GM21825 (cell line): Measurements from ENCODE around the gene SRBD1.

Experiments
- ATAC-seq: cut with Tn5 transposase; IDR thresholded peaks from one replicate; pipeline ENCODE4 v1.9.1; 2021; ENCODE audit warnings: mild to moderate bottlenecking, moderate library complexity; ENCODE audit not compliant: unreplicated experiment

Gene SRBD1

DNA sequence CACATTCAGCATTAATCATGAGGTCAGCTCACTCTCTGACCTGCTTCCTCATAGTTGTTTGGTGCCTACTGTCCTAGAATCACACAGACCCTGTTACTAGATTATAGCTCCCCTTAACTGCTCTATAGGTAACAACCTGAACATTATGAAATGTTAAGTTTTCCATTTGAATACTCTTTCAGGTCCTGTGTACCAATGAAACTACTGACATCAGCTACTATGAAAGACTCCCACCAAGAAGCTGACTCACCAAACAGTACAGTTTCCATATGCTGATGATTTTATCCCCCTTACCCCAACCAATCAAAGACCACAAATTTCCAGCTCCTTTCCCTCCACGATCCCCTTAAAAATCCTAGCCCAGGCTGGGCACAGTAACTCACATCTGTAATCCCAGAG is 56.3 kb downstream of the SRBD1 start:
- no peak for ATAC-seq

DNA sequence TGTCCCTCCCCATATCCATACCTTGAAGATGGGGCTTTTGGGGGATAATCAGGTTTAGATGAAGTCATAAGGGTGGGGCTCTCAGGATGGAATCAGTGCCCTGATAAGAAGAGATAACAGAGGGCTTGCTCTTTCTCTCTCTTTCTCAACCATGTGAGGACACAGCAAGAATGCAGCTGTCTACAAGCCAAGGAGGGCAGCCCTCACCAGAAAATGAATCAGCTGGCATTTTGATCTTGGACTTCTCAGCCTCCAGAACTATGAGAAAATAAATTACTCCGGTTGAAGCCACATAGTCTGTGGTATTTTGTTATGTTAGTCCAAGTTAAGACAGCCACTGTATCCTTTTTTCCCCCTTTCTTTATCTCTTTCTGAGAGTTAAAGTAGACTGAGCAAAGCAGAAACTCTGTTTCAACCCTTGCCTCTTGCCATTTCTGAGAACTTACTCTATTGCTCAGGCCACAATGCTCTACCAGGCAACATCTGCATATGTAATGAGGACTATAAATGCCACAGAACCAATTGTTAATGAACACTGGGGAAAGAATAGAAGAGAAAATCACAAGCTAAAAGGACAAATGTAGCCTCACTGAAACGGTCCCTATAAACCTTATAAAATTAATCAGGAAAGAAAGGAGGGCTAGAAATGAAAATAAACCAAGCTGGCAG is 56.9 kb downstream of the SRBD1 start:
- no peak for ATAC-seq

DNA sequence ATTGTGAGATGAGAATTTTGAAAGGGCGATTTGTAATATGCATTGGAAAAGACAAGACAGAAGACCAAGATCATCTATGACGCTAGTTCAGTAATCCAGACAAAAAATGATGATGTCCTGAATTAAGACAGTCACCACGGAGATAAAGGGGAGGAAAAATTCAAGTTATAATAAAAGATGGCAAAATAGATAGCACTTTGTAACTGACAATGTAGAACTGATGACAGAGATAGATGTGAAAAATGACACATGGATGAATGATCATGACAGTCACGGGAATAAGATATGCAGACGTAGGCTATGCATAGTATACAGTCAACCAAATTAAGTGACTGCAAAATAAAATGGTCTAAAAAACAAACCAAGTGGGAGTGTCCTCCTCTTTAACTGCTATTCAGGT is 59.2 kb downstream of the SRBD1 start:
- no peak for ATAC-seq

DNA sequence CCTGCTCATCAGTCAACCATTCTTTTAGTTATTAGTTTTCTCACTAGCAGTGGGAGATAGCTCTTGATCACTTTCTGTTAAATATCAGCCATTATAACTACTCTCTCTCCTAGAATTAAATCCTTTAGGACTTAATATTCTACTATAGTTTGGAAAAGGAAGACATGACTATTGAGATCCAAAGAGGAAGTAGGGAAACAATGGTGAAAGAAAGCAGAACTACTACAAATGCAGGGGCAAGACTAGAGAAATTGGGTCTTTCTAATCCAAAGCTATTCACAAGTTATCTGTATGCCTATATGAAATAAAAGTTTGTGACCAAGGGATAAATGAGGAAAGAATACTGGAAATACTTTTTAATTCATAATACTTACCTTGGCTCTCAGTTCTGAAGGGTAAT is 65.1 kb downstream of the SRBD1 start:
- no peak for ATAC-seq

DNA sequence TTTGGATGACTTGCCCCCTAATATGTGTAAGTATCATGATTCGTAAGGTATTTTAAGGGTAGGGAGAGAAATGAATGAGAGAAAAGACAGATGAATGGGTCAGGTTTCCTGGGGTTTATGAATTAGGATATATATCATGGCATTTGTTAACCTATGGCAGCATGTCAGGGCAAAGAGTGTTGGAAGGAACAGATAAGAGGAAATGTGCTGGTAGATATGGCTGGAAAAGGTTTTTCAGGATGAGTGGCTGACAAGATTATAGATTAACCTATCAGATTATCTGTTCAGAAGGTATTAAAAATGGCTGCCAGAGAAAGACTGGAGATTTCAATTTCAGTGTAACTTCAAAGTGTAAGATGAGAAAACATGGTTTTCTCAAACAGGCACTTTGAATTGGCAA is 67.8 kb downstream of the SRBD1 start:
- ATAC-seq, result no peak

DNA sequence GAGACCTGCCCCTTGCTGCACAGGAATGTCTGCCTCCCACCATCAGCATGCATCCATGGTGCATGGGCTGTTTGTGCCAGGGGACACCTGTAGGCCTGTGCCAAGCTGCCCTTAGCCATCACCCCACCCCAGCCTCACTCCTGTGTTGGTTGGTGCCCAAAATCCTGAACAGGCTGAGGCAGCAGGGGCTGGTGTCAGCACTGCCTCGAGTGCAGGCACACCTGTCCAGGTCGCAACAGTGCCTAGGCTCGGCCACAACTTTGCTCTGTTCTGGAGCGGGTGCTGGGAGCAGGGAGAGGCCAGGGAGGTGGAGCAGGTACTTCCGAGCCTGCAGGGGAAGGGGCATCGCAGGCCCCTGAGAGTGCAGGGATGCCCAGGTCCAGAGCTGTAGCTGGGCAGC is 69.1 kb downstream of the SRBD1 start:
- no peak for ATAC-seq

DNA sequence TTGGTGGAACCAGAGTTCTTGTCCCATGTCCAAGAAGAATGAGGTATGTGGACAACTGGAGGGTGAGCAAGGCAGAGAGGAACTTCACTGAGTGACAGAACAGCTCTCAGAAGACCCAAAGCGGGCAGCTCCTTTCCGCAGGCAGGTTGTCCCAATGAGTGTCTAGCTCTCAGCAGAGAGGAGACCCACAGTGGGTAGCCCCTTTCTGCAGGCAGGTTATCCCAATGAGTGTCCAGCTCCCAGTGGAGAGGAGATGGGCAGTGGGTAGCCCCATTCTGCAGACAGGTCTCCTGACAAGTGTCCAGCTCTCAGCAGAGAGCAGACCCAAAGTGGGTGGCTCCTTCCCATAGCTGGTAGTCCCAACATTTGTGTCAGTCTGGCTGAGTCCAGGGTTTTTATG is 69.6 kb downstream of the SRBD1 start:
- no peak for ATAC-seq

DNA sequence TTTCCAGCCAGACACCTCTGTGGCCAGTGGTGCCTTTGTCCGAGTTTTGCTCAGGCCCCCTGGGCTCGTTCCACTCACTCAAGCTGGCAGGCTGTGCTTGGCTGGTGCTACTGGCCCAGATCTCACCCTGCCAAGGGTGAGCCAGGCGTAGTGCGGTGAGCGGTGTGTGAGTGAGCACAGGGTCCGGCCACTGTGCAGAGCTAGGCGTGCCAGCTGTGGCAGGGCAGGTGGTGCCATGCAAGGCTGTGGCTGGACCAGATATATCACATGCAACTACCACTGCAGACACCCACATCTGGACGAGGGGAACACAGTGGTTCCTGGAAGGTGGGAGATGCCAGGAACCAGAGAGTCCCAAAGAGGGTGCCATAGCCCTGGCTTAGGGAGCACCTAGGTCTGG is 70.1 kb downstream of the SRBD1 start:
- no peak for ATAC-seq

DNA sequence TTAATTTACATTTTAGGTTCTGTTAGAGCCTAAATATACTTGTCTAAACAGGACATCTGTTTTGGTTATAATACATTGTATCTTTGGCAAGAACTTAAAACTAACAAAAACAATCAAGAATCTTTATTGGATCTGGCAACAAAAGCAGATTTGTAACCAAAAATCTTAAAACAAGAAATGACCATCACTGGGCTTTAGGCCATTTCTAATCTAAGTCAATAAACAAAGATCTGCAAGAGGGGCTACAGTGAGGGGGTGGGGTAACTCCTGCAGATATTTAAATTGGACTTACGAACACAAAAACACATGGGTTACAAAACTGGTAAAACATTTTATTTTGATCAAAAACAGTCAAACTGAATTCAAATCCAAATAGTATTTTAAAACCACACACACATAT is 77.3 kb downstream of the SRBD1 start:
- ATAC-seq, result no peak

DNA sequence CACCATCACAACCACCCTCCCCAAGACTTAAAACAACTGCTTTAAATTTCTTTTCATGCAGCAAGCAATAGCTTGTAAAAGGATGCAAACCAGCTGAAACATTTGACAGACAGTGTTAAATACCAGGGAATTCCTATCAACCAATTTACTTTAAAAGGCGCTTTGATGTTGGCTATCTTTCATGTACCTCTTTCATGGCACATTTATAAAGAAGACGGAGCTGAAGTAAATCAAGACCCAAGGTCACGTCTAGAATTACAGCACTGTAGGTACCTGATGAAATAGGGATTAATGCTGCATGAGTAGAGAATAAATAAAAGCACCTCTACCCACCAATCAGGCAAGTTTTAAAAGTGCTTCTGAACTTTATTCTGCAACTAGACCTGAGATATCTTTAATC is 78.9 kb downstream of the SRBD1 start:
- ATAC-seq, result no peak

DNA sequence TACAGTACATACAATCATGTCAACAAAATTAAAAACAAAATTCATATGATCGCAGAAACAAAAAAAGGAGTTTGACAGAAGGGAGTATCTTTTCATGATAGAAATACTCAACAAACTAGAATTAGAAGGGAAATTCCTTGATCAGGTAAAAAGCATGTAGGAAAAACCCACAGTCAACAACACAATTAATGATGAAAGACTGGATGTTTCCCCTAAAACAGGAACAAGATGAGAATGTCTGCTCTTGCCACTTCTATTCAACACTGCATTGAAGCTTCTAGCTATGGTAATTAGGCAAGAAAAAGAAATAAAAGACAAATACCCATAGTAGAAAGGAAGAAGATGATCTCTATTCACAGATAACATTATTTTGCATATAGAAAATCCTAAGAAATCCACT is 87.1 kb downstream of the SRBD1 start:
- no peak for ATAC-seq

DNA sequence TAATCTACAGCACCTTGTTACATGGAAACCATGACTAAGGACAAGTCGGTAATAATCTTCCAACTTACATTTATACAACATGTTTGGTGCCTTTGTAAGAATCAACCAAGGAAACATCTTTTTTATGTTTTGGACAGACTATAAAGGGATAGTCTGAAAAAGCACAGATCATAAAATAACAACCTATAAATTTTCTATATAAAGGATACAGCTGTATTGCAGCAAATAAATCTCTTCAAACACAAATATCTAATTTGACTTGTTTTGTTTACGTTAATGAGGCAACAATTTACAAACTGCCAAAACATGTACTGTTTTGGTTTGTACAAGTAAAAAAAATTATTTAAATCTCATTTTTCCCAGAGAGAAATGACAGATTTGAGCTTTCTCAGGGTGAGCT is 92.5 kb downstream of the SRBD1 start:
- ATAC-seq, result no peak

DNA sequence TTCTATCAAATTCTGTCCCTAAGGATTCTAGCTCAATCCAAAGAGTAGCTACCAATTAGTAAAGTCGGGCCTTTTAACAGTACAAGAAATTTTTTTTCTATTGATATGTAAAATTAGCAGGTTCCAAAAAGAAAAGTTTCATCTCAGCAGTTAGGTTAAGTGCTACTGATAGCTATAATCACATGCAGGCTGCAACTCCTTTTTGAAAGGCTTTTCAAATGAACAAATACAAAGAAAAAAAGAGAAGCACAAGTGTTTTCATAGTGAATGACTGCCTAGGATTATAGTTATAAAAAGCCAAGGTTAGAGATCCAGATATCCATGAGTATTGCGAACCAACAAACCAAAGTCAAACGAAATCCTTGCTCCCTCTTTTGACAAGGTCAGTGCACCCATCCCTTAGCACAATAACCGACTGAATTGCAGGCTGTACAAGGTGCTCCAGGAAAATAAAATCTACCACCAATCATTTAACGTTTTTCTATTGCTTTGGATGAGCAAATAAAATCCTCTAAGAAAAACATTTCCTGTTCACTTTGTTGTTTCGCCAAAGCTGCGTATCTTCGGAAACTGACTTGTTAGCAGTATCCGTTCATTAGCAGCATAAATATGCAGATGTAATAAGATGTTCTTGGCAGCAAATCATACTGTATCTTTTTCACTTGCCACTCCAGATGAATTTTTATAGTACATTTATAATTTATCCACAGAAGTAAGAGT is 100.2 kb downstream of the SRBD1 start:
- no peak for ATAC-seq

DNA sequence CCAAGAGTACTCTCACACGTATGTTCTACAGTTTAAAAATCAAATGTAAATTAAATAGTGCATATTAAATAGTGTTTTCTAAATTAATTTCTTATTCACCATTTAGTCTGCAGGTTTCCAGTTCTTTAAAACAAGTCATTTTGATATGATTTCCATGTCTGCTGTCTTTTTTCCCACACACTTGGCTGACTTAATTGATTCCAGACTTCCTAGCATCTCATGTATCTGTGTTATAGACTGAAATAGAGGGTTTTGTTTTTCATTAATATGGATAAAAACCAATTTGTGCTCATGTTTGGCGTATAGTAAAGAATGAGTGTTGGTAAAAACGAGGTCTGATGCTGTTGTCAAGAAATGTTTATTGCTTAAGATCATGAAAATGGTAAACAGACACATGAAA is 104.3 kb downstream of the SRBD1 start:
- no peak for ATAC-seq

DNA sequence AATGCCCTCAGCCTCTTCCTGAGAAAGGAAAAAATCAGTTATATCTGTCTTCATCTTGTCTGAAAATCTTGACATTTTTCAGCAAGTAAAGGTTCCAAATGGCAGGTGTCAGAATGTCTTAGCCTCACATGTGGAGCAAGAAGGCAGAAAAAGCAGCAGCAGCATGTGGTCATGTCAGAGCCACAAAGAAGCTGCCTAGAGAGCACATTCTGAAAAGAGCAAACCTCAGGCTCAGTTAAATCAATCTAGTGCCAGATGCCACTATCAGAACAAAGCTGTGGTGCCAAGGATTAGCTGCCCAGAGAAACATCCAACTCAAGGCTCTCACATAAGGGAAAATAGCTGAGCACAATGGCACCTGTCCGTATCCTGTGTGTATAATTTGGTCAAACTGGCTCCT is 105.9 kb downstream of the SRBD1 start:
- ATAC-seq, result no peak

DNA sequence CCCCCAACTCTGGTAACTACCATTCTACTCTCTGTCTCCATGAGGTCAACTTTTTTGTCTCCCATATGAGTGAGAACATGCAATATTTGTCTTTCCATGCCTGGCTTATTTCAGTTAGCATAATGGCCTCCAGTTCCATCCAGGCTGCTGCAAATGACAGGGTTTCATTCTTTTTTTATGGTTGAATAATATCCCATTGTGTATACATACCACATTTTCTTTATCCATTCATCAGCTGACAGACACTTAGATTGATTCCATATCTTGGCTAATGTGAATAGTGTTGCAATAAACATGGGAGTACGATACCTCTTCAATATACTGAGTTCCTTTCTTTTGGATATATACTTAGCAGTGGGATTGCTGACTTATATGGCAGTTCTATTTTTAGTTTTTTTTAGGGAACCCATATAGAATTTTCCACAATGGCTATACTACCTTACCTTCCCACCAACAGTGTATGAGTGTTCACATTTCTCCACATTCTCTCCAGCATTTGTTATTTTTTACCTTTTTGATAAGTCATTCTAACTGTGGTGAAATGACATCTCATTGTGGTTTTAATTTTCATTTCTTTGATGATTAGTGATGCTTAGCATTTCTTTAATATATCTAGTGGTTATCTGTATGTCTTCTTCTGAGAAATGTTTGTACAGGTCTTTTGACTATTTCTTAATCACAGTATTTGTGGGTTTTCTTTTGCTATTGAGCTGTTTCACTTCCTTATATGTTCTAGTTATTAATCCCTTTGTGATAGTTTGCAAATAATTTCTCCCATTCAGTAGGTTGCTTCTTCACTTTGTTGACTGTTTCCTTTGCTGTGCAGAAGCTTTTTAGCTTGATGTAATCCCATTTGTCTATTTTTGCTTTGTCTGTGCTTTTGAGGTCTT is 112.2 kb downstream of the SRBD1 start:
- no peak for ATAC-seq

DNA sequence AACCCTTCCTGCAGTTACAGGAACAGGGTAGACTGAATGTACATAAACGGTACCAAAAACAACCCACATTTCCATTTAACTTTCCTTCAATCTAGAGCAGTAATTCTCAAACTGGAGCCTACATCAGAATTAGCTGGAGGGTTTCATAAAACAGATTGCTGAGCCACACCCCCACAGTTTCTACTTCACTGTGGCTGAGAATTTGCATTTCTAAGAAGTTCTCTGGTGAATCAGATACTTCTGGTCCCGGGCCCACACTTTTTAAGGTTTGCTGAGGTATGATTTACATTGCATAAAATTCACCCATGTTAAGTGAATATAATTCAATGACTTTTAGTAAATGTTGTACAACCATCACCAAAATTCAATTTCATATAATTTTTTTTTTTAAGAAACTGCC is 113.7 kb downstream of the SRBD1 start:
- no peak for ATAC-seq

DNA sequence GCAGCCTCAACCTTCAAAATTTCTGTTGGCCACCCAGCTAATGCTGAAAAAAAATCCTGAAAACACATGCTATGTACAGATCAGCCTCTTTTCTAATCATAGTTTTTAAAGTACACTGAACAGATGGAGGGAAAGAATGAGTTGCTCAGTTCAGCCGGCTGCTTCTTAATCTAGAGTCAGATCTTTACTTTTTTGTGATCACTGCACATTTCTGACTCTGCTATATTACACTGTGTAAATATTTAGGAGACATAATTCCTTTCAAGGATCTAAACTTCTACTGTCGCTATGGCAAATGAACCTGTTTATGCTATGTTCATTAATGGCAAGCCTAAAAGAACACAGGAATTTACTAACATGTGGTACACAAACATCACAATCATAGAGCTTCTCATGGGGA is 114.2 kb downstream of the SRBD1 start:
- no peak for ATAC-seq

DNA sequence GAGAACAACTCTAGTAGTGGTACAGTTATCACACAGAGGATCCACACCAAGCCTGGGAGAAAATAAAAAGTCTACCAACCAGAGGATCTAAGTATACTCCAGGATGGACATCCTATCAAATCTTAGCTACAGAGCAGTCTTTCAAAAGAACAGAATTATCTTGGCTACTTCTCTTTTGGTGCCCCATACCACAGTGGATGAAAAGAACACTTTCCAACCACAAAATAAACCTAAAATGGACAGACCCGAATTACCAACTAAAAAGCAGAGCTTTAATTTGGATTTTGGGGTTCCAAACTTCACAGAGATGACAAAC is 116.1 kb downstream of the SRBD1 start:
- ATAC-seq, result no peak

DNA sequence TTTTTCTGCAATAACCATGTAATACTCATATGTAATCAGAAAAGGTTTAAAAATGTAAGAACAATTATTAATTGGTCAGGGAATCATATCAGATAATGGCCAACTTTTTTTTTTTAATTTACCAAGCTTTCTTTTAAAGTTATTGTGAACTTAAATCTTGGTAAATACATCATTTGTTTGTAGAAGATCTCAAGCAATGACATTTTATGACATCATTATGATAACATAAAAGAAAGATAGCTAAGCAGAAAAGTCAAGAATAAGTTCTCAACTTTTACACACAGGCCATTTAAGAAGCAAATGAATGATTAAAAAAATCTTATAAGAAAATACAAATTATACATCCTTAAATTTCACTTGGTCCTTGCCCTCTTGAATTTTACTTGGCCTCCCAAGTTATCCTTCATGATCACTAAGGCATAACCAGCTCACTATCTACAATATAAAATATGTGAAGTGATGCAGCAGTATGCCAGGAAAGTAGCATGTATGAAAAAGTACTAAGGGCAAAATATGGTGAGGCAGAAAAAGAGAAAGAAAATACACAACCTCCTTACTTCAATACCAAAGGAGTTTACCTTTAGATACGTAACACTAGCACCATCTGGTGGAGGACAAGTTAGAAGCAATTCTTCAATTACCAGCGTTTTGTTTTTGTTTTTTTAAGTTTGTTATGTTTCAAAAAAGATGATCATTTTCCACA is 116.6 kb downstream of the SRBD1 start:
- no peak for ATAC-seq

DNA sequence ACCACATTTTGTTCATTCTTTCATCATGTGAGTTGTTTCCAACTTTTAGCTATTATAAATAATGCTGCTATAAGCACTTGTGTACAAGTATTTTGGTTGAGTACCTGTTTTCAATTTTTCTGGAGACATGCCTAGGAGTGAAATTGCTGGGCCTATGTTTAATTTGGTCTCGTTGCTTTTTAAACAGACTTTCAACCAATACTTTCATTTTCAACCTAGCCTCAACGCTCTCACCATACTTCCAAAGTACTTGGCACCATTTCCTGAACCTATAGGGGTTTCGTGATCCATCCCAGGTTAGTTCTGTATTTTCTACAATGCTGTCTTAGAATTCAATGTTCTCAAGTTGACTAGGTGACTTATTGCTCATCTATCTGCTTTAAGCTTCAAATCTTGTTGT is 126.1 kb downstream of the SRBD1 start:
- no peak for ATAC-seq

DNA sequence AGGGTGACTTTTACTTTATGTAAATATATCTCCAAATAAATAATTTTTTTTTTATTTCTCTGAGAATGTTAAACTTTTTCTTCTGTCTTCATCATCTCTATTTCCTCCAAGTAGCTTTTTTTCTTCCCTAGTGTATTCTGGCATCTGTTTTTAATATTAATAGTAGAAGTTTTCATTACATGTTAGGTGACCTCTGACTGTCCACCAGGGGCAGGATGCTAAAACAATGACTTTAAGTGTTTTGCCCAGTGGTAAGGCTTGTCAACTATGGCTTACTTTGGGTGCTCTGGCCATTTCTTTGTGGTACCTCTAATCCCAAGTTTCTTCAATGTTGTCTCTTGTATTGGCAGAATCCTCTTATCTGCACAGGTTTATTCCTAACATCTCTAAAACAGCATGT is 127.1 kb downstream of the SRBD1 start:
- no peak for ATAC-seq
